GM10847 (cell line): Measurements from ENCODE around the gene ITGA3.

Source experiments
- POLR2A ChIP-seq: IDR thresholded peaks from 2 replicates; pipeline ENCODE4 v1.6.1; 2011; ENCODE audit not compliant: insufficient read length; ENCODE audit errors: extremely low read depth

ITGA3 gene

GRCh38 chr17:50046667-50047066 is 9.2 kb upstream of the ITGA3 start:
- no peak for TF ChIP-seq POLR2A

DNA sequence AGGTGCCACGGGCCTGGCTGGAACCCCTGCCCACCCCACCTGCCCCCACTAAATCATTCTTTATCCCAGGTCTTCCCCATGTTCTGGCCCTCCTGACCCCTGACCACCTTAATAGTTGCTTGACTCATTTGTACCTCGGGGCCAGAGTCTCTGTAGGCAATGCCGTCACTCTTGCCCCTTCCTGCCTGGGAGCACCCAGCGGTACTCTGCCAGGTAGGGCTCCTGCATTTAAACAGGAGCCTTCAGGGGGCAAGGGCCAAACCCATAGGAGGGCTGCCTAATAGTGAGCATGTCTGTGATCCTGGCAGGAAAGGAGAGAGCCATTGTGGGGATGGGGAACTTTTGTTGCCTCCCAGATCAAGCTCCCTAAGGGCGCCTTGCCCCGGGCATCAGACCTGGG is 8.8 kb upstream of the ITGA3 start:
- TF ChIP-seq POLR2A = no peak

DNA sequence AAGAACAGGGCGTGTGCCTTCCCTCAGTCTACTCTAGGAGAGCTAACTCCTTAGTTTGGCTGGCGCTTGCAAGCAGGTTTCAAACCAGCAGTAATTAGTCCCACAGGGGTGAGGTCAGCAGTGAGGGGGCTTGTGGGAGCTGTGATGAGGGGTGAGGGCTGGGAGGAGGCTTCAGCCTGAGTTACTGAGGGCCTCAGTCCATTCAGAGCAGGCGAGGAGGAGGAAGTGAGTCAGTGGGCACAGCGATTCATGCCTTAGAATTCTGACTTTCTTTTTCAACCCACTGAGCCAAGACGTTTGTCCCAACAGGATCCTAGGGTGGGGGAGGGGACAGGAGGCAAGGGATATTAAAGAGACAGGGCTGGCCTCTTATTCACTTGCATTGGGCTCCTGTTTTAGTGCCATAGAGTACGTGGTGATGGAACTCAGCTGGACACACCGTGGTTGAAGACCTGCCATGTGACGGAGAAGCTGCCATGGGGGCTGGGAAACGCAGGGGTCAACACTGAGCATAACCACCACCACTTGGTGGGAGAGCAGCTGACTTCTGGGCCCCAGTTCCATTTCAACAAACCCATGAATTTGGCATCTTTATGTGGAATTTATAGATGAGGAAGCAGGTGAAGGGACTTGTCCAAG is 8.3 kb upstream of the ITGA3 start:
- no peak for TF ChIP-seq POLR2A

- TF ChIP-seq POLR2A = no peak
These were observed 7.7 kb upstream of the ITGA3 start for GRCh38 chr17:50048146-50048720.

- TF ChIP-seq POLR2A = no peak
These were observed 6.9 kb upstream of the ITGA3 start for GRCh38 chr17:50048988-50049387.

DNA sequence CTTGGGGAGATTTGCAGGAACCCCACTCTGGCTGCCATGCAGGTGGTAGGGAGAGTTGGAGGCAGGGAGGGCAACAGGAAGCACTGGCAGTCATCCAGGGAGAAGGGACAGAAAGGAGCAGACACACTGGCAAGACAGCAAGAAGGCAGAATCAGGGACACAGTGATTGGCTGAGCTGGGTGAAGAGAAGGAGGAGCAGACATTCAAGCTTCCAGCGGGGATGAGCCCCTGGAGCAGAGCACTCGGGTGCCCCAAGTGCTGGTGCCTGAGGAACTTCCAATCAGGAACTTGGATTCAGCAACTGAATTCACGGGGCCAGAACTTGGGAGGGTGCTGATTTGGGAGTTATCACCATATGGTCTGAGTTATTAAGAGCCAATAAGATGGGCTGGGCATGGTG is 6.3 kb upstream of the ITGA3 start:
- no peak for TF ChIP-seq POLR2A

DNA sequence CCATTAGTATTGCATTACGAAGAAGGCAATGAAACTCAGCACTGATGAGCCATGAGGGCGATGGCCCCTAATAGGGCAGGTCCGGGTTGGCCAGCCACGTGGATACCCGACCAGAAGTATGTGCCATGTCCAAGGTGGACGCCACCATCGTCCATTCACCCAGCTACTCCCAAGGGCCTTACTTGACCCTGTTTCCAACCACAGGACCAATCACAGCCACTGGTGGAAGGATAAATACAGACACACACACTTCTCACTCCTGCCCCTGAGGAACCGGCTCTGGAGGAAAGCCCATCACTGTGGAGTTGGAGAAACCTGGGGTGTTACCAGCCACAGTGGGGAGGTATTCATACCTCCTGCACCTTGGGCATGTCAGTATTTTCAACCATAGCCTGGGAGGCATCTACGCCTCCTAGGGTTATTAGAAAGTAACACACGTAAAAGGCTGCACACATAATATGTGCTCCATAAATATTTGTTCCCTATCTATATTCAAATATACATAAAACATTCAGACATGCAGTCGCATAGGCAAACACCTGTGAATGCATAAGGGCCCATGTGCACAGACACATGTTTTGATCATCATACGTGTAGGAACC is 5.4 kb upstream of the ITGA3 start:
- no peak for TF ChIP-seq POLR2A

GRCh38 chr17:50051082-50051576 is 4.8 kb upstream of the ITGA3 start:
- no peak for TF ChIP-seq POLR2A

DNA sequence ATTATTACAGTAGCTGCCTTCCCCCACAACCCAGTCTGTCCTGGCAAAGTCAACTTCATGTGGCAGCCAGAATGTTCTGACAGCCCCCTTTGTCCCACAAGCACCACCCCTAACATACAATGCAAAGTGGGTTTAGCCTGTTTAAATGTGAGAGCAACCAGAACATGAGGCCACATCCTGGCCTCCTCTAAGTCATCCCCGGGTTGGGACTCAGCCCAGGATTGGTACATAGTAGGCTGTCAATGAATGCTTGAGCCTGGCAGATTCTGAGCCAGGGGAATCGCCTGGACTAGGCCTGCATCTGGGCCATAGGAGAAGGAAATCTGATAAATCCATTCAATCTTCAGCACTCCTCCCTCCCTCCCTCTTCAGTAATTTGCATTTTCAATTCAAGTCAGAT is 4.3 kb upstream of the ITGA3 start:
- no peak for TF ChIP-seq POLR2A

GRCh38 chr17:50052241-50052796 is 3.6 kb upstream of the ITGA3 start:
- TF ChIP-seq POLR2A = no peak

DNA sequence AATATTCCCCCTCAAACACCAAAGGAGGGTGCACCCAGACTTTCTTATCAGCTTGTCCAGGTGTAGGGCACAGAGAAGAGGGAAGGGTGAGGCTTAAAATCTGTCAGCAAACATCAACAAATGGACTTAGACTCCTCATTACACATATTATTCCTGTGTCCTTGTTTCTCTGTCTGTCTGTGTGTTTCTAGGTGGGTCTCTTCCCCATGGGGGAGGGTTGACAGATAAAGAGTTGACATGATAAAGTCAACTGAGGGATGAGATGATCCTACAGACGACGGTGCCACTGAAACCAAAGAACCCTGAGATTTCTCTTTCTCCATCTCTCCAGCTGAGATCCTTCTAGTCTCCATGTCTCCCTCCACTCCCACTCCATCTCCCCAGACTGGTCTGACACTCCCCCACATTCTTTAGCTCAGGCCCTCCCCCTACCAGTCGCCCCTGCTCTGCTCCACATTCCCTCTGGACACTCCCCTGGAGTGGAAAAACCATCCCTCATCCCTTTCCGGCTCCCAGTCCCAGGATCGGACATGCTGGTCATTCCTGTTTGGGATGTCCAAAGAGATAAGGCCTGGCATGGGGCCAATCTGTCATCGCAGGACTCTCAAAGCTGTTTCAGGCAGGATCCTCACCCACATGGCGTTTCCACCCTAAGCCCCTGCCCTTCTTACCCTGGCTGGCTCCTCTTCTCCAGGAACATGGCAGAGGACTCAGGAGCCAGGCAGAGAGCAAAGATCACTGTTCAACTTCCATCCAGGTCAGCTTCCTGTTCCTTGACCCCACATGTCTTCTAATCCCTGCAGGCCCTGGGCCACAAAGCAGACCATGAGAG is 2.9 kb upstream of the ITGA3 start:
- no peak for TF ChIP-seq POLR2A

- TF ChIP-seq POLR2A = no peak
These were observed 2.3 kb upstream of the ITGA3 start for GRCh38 chr17:50053654-50053960.

DNA sequence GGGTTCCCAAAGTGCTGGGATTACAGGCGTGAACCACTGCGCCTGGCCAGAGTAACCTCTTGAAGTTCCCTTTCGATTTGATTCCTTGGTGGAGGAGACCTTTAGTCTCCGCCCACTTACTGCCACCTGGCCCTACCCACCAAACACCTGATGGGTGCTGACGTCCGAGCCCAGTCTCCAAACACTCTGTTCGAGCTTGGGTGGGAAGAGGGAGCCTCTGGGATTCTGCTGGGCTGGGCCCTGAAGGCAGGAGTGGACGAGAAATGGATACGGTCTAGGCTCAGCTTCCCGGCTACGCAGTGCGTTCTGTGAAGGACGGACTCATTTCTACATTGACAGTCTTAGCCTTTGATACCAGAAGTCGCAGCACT is 870 bp upstream of the ITGA3 start:
- no peak for TF ChIP-seq POLR2A

- no peak for TF ChIP-seq POLR2A
These were observed 479 bp downstream of the ITGA3 start for GRCh38 chr17:50056217-50056960.

GRCh38 chr17:50056961-50057330 is 1.0 kb downstream of the ITGA3 start:
- no peak for TF ChIP-seq POLR2A

- TF ChIP-seq POLR2A = no peak
These were observed 1.6 kb downstream of the ITGA3 start for GRCh38 chr17:50057521-50057991.
